Measurements from ENCODE around the gene FSTL1.

FSTL1 gene

GRCh38 chr3:120468635-120469295 is 18.0 kb upstream of the FSTL1 start:
- DNase-seq (ENCODE audit: low read depth in 2 of 2): no peak

- no peak for DNase-seq (ENCODE audit: low read depth in 2 of 2)
Measured at GRCh38 chr3:120462409-120462959, 11.7 kb upstream of the FSTL1 start.

GRCh38 chr3:120461416-120461815 is 10.6 kb upstream of the FSTL1 start:
- DNase-seq (ENCODE audit: low read depth in 2 of 2): no peak

GRCh38 chr3:120460862-120461261 is 10.1 kb upstream of the FSTL1 start:
- no peak for DNase-seq (ENCODE audit: low read depth in 2 of 2)

GRCh38 chr3:120460181-120460790 is 9.5 kb upstream of the FSTL1 start:
- no peak for DNase-seq (ENCODE audit: low read depth in 2 of 2)

GRCh38 chr3:120459196-120459595 is 8.4 kb upstream of the FSTL1 start:
- no peak for DNase-seq (ENCODE audit: low read depth in 2 of 2)

- DNase-seq (ENCODE audit: low read depth in 2 of 2): no peak
Measured at GRCh38 chr3:120457827-120458226, 7.0 kb upstream of the FSTL1 start.

GRCh38 chr3:120454076-120454689 is 3.4 kb upstream of the FSTL1 start:
- DNase-seq (ENCODE audit: low read depth in 2 of 2): no peak

- DNase-seq (ENCODE audit: low read depth in 2 of 2): no peak
Measured at GRCh38 chr3:120452816-120453215, 2.0 kb upstream of the FSTL1 start.

- no peak for DNase-seq (ENCODE audit: low read depth in 2 of 2)
Measured at GRCh38 chr3:120451806-120452205, 1.0 kb upstream of the FSTL1 start.

- no peak for DNase-seq (ENCODE audit: low read depth in 2 of 2)
Measured at GRCh38 chr3:120451272-120451761, 525 bp upstream of the FSTL1 start.

- DNase-seq (ENCODE audit: low read depth in 2 of 2): no peak
Measured at GRCh38 chr3:120449701-120450599, 842 bp downstream of the FSTL1 start.

- DNase-seq (ENCODE audit: low read depth in 2 of 2): no peak
Measured at GRCh38 chr3:120449251-120449650, 1.5 kb downstream of the FSTL1 start.

- DNase-seq (ENCODE audit: low read depth in 2 of 2): no peak
Measured at GRCh38 chr3:120448756-120449155, 2.0 kb downstream of the FSTL1 start.

GRCh38 chr3:120446891-120447668 is 3.7 kb downstream of the FSTL1 start:
- no peak for DNase-seq (ENCODE audit: low read depth in 2 of 2)

GRCh38 chr3:120445654-120446053 is 5.1 kb downstream of the FSTL1 start:
- no peak for DNase-seq (ENCODE audit: low read depth in 2 of 2)

GRCh38 chr3:120443626-120444123 is 7.1 kb downstream of the FSTL1 start:
- DNase-seq (ENCODE audit: low read depth in 2 of 2): no peak

GRCh38 chr3:120442975-120443517 is 7.7 kb downstream of the FSTL1 start:
- DNase-seq (ENCODE audit: low read depth in 2 of 2): no peak

- no peak for DNase-seq (ENCODE audit: low read depth in 2 of 2)
Measured at GRCh38 chr3:120441776-120442175, 9.0 kb downstream of the FSTL1 start.

GRCh38 chr3:120440762-120441161 is 10.0 kb downstream of the FSTL1 start:
- no peak for DNase-seq (ENCODE audit: low read depth in 2 of 2)
